GM23248 (cell line): Measurements from ENCODE around the gene UCP3. TPM values are rescaled to one million over a fixed set of nuclear protein-coding genes. Genes with fewer than 3 reads are reported as not detected.

ENCODE experiments used
- DNase-seq: peaks from one replicate; pipeline ENCODE4 v3.0.0-alpha.2; 2015
- H2AFZ ChIP-seq: fragments of 200-600 bp; sonication (generic); 2 replicates; pipeline ENCODE4 v1.6.1; 2016; ENCODE audit warnings: antibody characterized with exemption
- H3F3A ChIP-seq: fragments of 200-600 bp; sonication (generic); 2 replicates; pipeline ENCODE4 v1.6.1; 2016; ENCODE audit warnings: mild to moderate bottlenecking, antibody characterized with exemption, mixed run types; ENCODE audit not compliant: insufficient read depth
- H3K27ac ChIP-seq: fragments of 200-600 bp; sonication (generic); 2 replicates; pipeline ENCODE4 v1.5.1; 2016; ENCODE audit warnings: mild to moderate bottlenecking
- H3K27me3 ChIP-seq: fragments of 200-600 bp; sonication (generic); replicated peaks from 2 replicates; pipeline ENCODE4 v1.6.1; 2016; ENCODE audit warnings: mild to moderate bottlenecking; ENCODE audit not compliant: insufficient read depth
- H3K36me3 ChIP-seq: fragments of 200-600 bp; sonication (generic); 2 replicates; pipeline ENCODE4 v1.6.1; 2016; ENCODE audit warnings: low read depth, mild to moderate bottlenecking
- H3K4me1 ChIP-seq: fragments of 200-600 bp; sonication (generic); 2 replicates; pipeline ENCODE4 v1.6.1; 2016; ENCODE audit warnings: mild to moderate bottlenecking; ENCODE audit not compliant: insufficient read depth
- H3K4me2 ChIP-seq: fragments of 200-600 bp; sonication (generic); one replicate; pipeline ENCODE4 v1.6.1; 2016; ENCODE audit warnings: mild to moderate bottlenecking; ENCODE audit not compliant: unreplicated experiment
- H3K4me3 ChIP-seq: fragments of 200-600 bp; sonication (generic); 2 replicates; pipeline ENCODE4 v1.5.1; 2016; ENCODE audit warnings: mild to moderate bottlenecking
- H3K79me2 ChIP-seq: fragments of 200-600 bp; sonication (generic); 2 replicates; pipeline ENCODE4 v1.6.1; 2016; ENCODE audit warnings: mild to moderate bottlenecking; ENCODE audit not compliant: insufficient read depth
- H3K9ac ChIP-seq: fragments of 200-600 bp; sonication (generic); 2 replicates; pipeline ENCODE4 v1.6.1; 2016; ENCODE audit warnings: mild to moderate bottlenecking
- H3K9me2 ChIP-seq: fragments of 200-600 bp; sonication (generic); 2 replicates; pipeline ENCODE4 v1.6.1; 2016; ENCODE audit warnings: mixed run types, mild to moderate bottlenecking, moderate library complexity; ENCODE audit not compliant: insufficient read depth
- H3K9me3 ChIP-seq: fragments of 200-600 bp; sonication (generic); one replicate; pipeline ENCODE4 v1.6.1; 2017; ENCODE audit warnings: low read depth
- H4K20me1 ChIP-seq: fragments of 200-600 bp; sonication (generic); 2 replicates; pipeline ENCODE4 v1.6.0; 2016; ENCODE audit not compliant: insufficient read depth
- EZH2 ChIP-seq: fragments of 200-600 bp; sonication (generic); IDR thresholded peaks from 2 replicates; pipeline ENCODE4 v1.6.1; 2018; ENCODE audit warnings: antibody characterized with exemption, mild to moderate bottlenecking; ENCODE audit not compliant: insufficient read depth, poor library complexity, severe bottlenecking
- EZH2phosphoT487 ChIP-seq: fragments of 200-600 bp; sonication (generic); IDR thresholded peaks from 2 replicates; pipeline ENCODE4 v1.6.1; 2018; ENCODE audit warnings: antibody characterized with exemption, moderate library complexity, mild to moderate bottlenecking, low read depth; ENCODE audit not compliant: insufficient read depth
- WGBS, 2 experiments: methylation state at CpG; one replicate each; pipeline ENCODE4 v1.1.6; 2015 to 2017; ENCODE audit warnings: low lambda C conversion rate in 2 of 2, low coverage in 1 of 2; ENCODE audit errors: missing lambda C conversion rate in 2 of 2; 5-methylcytosine and 5-hydroxymethylcytosine counted together
- in situ Hi-C: fragments of 300-500 bp; cut with MboI; formaldehyde crosslinking; loops from 2 replicates; pipeline ENCODE4 v1.15.0; 2020
- polyA plus RNA-seq: library from polyadenylated mRNA; unstranded; fragments of >200 nt; fragmentation: Nextera tagmentation; extraction: Ambion mirVana; gene quantifications from 2 replicates; pipeline ENCODE4 v1.2.1, GENCODE V29; 2016
- total RNA-seq: library from RNA; depleted of rRNA; stranded (reverse); fragments of >200 nt; shearing (Covaris generic); gene quantifications from 2 replicates; pipeline ENCODE4 v1.2.3, GENCODE V29; 2014

The UCP3 gene
- total and polyA plus RNA-seq, 2 experiments from 2014 or later, result 0.11 TPM; not detected in 1

DNA sequence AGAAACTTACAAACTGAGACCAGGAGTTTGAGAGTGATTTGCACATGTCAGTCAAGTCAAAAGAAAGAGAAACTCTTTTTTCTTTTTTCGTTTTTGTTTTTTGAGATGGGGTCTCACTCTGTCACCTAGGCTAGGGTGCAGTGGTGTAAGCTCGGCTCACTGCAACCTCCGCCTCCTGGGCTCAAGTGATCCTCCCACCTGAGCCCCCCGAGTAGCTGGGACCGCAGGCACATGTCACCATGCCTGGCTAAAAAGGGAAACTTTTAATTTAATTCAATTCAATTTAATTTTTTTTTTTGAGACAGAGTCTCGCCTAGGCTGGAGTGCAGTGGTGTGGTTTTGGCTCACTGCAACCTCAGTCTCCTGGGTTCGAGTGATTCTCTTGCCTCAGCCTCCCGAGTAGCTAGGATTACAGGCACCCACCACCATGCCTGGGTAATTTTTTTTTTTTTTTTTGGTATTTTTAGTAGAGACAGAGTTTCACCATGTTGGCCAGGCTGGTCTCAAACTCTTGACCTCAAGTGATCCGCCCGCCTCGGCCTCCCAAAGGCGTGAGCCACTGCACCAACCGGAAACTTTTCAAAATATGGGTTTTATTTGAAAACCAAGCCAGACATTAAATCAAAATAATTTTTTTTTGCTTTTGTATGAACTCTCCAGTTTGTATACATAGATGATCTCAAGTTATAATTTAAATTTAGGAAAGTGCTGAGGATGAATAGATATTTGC is 9.9 kb downstream of the UCP3 start:
- H3K79me2 ChIP-seq, result no peaks in the 10 kb centered on the region
- WGBS, 2 experiments, result 94% methylated on average over 13 of the region's 13 CpGs

DNA sequence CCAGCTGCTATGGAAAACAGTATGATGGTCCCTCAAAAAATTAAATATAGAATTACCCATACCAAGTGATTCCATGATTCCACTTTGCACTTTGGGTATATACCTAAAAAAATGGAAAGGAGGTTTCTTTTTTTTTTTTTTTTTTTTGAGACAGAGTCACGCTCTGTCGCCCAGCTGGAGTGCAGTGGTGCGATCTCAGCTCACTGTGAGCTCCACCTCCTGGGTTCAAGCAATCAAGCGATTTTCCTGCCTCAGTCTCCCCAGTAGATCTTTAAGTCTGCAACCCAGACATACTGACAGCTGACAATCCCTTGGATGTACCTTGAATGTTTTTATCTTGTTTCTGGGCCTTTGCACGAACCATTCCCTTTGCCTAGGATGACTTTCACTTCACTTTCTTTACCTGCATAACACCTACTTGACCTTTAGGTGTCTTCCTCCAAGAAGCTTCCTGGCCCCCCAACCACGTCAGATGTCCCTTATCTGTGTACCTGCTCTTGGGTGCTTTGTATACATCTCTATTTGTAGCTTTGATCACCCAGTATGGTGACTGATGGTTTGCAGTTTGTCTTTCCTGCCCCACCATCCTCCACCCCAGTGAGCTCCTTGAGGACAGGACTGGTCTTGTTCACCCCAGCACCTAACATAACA is 11.6 kb downstream of the UCP3 start:
- H3K9me2 ChIP-seq, result no peaks in the 10 kb centered on the region
- in situ Hi-C loops, result no loop called here
- 76 to 77% methylated on average over 6 of the region's 6 CpGs for WGBS, 2 experiments
- H3K27me3 ChIP-seq, result no peaks in the 10 kb centered on the region
- no peak for DNase-seq
- no peaks in the 10 kb centered on the region for H4K20me1 ChIP-seq
- no peak overlapping the region for H3K4me3 ChIP-seq
- no peak for TF ChIP-seq EZH2phosphoT487
- TF ChIP-seq EZH2, result no peak
- no peak overlapping the region for H2AFZ ChIP-seq
- no peaks in the 10 kb centered on the region for H3K9me3 ChIP-seq
- no peak overlapping the region for H3K27ac ChIP-seq
- H3K79me2 ChIP-seq, result no peaks in the 10 kb centered on the region
- no peak overlapping the region for H3K9ac ChIP-seq
- H3F3A ChIP-seq, result no peaks in the 10 kb centered on the region
- no peaks in the 10 kb centered on the region for H3K36me3 ChIP-seq
- H3K4me1 ChIP-seq, result no peaks in the 10 kb centered on the region
- no peak overlapping the region for H3K4me2 ChIP-seq

More for the DNA sequence above, 9.9 kb downstream of the UCP3 start:
- no peak overlapping the region for H3K4me3 ChIP-seq
- H3K4me2 ChIP-seq, result no peak overlapping the region
- TF ChIP-seq EZH2phosphoT487 (no peak), EZH2 (no peak)
- no peaks in the 10 kb centered on the region for H4K20me1 ChIP-seq
- H3K4me1 ChIP-seq, result no peaks in the 10 kb centered on the region
- H3K9ac ChIP-seq, result no peak overlapping the region
- H3K36me3 ChIP-seq, result no peaks in the 10 kb centered on the region
- no peaks in the 10 kb centered on the region for H3K9me2 ChIP-seq
- no peak overlapping the region for H2AFZ ChIP-seq
- H3F3A ChIP-seq, result no peaks in the 10 kb centered on the region
- no peaks in the 10 kb centered on the region for H3K9me3 ChIP-seq
- no peaks in the 10 kb centered on the region for H3K27me3 ChIP-seq
- in situ Hi-C loops, result no loop called here
- H3K27ac ChIP-seq, result no peak overlapping the region
- no peak for DNase-seq

DNA sequence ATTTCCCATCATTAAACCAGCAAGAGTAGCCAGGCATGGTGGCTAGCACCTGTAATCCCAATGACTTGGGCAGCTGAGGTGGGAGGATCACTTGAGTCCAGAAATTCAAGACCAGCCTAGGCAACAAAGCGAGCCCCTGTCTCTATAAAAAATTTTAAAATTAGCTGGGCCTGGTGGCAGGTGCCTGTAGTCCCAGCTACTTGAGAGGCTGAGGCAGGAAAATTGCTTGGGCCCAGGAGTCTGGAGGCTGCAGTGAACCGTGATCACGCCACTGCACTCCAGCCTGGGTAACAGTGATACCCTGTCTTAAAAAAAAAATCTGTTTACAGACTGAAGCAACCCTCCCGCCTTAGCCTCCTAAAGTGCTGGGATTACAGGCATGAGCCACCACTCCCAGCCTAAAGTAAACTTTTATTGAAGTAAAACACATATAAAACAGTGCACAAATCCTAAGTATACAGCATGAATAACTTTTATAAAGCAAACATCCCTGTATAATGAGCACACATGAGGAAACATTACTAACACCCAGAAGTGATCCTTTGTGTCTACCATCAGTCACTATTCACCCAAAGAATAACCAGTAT is 12.6 kb downstream of the UCP3 start:
- H3K9ac ChIP-seq, result no peak overlapping the region
- H3K27ac ChIP-seq, result no peak overlapping the region
- H3K4me3 ChIP-seq, result no peak overlapping the region
- no peaks in the 10 kb centered on the region for H3K79me2 ChIP-seq
- H3F3A ChIP-seq, result no peaks in the 10 kb centered on the region
- H3K9me2 ChIP-seq, result no peaks in the 10 kb centered on the region
- H3K36me3 ChIP-seq, result no peaks in the 10 kb centered on the region
- no peaks in the 10 kb centered on the region for H3K27me3 ChIP-seq
- no peaks in the 10 kb centered on the region for H4K20me1 ChIP-seq
- no peak overlapping the region for H2AFZ ChIP-seq
- no peaks in the 10 kb centered on the region for H3K4me1 ChIP-seq
- in situ Hi-C loops, result no loop called here
- no peaks in the 10 kb centered on the region for H3K9me3 ChIP-seq
- TF ChIP-seq EZH2phosphoT487, result no peak
- TF ChIP-seq EZH2, result no peak
- DNase-seq, result no peak
- WGBS, 2 experiments, result 66 to 81% methylated on average over 4 of the region's 4 CpGs
- H3K4me2 ChIP-seq, result no peak overlapping the region

DNA sequence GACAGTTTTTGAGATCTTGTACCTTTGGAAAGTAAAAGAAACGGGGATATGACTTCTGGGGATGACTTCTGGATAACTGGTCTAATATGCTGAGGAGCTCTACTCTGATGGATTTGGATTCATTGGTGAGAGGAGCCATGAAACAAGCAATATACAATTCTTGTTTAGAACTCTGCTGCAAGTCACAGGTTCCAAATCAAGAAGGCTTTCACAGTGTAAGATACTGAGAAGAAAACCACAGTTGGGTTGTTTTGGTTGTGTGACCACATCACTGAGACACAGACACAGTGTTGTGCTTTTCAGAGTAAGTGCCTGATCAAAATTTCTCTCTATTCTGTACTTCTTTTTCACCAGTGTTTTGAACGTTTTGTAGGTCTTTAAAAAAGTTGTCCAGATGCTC is 13.2 kb downstream of the UCP3 start:
- Histone ChIP-seq H3K27ac (no peak overlapping the region), H4K20me1 (no peaks in the 10 kb centered on the region), H3K4me3 (no peak overlapping the region), H3K9ac (no peak overlapping the region), H3F3A (no peaks in the 10 kb centered on the region), H2AFZ (no peak overlapping the region), H3K9me2 (no peaks in the 10 kb centered on the region), H3K79me2 (no peaks in the 10 kb centered on the region), H3K36me3 (no peaks in the 10 kb centered on the region), H3K27me3 (no peaks in the 10 kb centered on the region), H3K4me2 (no peak overlapping the region), H3K9me3 (no peaks in the 10 kb centered on the region), H3K4me1 (no peaks in the 10 kb centered on the region)
- 30 to 43% methylated on average over 2 of the region's 2 CpGs for WGBS, 2 experiments
- in situ Hi-C loops, result no loop called here
- no peak for TF ChIP-seq EZH2
- no peak for TF ChIP-seq EZH2phosphoT487
- no peak for DNase-seq
